GM21360 (cell line): Measurements from ENCODE around the gene MYO7A.

Experiments
- ATAC-seq: cut with Tn5 transposase; IDR thresholded peaks from one replicate; pipeline ENCODE4 v1.9.1; 2021; ENCODE audit warnings: mild to moderate bottlenecking, moderate library complexity; ENCODE audit not compliant: unreplicated experiment

MYO7A gene

GRCh38 chr11:77111277-77111676 lies 16.8 kb upstream of the MYO7A start:
- no peak for ATAC-seq

- ATAC-seq: no peak
Observed at GRCh38 chr11:77111946-77112345, 16.1 kb upstream of the MYO7A start.

- no peak for ATAC-seq
Observed at GRCh38 chr11:77112641-77113381, 15.2 kb upstream of the MYO7A start.

- ATAC-seq: no peak
Observed at GRCh38 chr11:77113382-77114088, 14.5 kb upstream of the MYO7A start.

- ATAC-seq: no peak
Observed at GRCh38 chr11:77114089-77114463, 14.0 kb upstream of the MYO7A start.

GRCh38 chr11:77115181-77115611 lies 12.8 kb upstream of the MYO7A start:
- no peak for ATAC-seq

- no peak for ATAC-seq
Observed at GRCh38 chr11:77115956-77116355, 12.1 kb upstream of the MYO7A start.

GRCh38 chr11:77117492-77117891 lies 10.6 kb upstream of the MYO7A start:
- no peak for ATAC-seq

- no peak for ATAC-seq
Observed at GRCh38 chr11:77118086-77118485, 10.0 kb upstream of the MYO7A start.

- ATAC-seq: no peak
Observed at GRCh38 chr11:77118971-77119370, 9.1 kb upstream of the MYO7A start.

GRCh38 chr11:77119531-77119936 lies 8.5 kb upstream of the MYO7A start:
- no peak for ATAC-seq

GRCh38 chr11:77120571-77120970 lies 7.5 kb upstream of the MYO7A start:
- ATAC-seq: no peak

GRCh38 chr11:77121096-77121640 lies 6.9 kb upstream of the MYO7A start:
- ATAC-seq: no peak

GRCh38 chr11:77121876-77122575 lies 6.0 kb upstream of the MYO7A start:
- no peak for ATAC-seq

GRCh38 chr11:77122576-77123212 lies 5.4 kb upstream of the MYO7A start:
- ATAC-seq: no peak

- ATAC-seq: no peak
Observed at GRCh38 chr11:77123591-77123990, 4.5 kb upstream of the MYO7A start.

GRCh38 chr11:77124041-77124440 lies 4.0 kb upstream of the MYO7A start:
- ATAC-seq: no peak

- no peak for ATAC-seq
Observed at GRCh38 chr11:77124488-77124887, 3.6 kb upstream of the MYO7A start.

- no peak for ATAC-seq
Observed at GRCh38 chr11:77125191-77125590, 2.9 kb upstream of the MYO7A start.

- ATAC-seq: no peak
Observed at GRCh38 chr11:77125695-77126094, 2.4 kb upstream of the MYO7A start.

- ATAC-seq: no peak
Observed at GRCh38 chr11:77126156-77126775, 1.8 kb upstream of the MYO7A start.
